Stimulated activated naive CD8-positive, alpha-beta T cell treated with anti-CD3 and anti-CD28 coated beads, Interleukin-15, Interleukin-2, amounts not matched to agents 100 U/mL and 50 U/mL, for 24 hours (primary cell): ENCODE results near the gene OVCH1.
"Not testable (repeated sequence)": the region's sequence is repeated elsewhere in the genome, so short reads cannot be mapped to it uniquely, and the experiment has no call there.

ENCODE experiments used
- ATAC-seq: fragments of 150-1000 bp; cut with Tn5 transposase; one replicate; pipeline ENCODE4 v1.10.0; 2021
- DNase-seq: peaks from one replicate; pipeline ENCODE4 v3.0.0; 2021

OVCH1 gene

DNA sequence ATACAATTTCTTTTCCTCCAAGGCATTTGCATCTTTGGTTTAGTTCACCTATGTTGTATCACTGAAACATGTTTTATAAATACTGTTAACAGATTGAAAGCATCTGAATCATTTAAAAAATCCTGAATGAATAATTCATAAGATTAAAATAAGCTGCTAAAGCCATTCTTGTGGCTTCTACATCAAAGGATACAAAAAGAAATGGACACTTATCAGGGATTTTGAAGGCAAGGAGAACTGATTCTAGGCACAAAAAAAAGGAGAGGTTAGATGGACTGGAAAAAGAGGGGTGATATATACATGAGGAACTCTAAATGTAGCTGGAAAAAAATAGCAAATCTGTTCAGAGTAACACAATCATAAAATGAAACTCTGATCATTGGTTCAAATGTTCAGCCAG, 5.8 kb upstream of the OVCH1 start:
- no peak for ATAC-seq

DNA sequence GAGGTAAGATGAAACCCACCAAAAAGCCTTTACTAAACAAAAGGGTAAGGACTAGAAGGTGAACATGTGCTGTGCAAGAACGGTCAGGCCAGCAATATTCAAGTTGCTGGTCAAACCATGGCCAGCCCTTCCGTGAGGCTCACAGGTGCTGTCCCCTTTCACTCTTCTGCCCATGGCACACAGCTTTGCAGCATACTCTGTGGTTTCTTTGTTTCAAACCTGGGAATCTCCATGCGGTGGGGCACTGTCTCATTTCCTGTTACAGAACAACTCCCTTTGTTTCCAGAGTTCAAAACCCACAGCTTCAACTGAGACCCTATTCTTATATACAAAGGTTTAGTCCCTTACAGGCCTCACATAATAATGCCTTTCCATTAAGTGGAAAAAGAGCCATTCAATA, 1.7 kb upstream of the OVCH1 start:
- ATAC-seq (peak; percentile 28), DNase-seq (no peak)

More for the DNA sequence above, 5.8 kb upstream of the OVCH1 start:
- no peak for DNase-seq

DNA sequence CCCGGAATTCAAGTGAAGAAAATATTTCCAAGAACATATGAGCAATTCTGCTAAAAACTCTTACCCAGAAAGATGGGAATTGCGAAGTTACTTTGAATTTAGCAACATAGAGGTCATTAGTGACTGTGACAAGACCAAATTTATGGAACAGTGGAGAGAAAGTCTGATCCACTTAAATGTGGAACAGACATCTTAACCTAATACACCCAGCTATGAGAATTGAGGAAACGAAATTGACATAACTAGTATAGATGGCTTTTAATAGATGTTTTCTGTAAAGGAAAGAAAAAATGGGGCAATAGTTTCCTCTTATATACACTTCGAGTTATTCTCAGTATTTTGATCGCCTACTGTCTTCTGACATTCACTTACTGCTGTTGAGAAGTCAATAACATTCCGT, 4.6 kb downstream of the OVCH1 start:
- ATAC-seq = no peak

DNA sequence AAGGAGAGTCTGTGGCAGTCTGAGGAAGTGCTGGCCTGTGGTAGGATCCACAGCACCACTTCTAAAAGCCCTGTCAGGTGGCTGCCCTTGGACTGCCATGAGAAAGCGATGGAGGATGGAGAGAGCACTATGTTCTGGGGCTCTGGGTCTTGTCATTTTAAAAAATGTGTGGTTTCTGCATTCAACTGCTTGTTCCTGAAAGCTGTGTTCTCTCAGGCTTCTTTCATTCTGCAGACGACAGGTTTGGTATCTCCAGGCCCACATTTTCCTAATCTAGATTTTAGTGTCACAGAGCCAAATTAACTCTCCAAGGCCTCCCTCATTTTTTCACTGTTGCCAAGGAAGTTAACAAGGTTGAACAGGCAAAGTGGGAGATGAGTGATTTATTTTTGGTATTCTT, 10.5 kb downstream of the OVCH1 start:
- no peak for DNase-seq
- no peak for ATAC-seq

More for the DNA sequence above, 4.6 kb downstream of the OVCH1 start:
- no peak for DNase-seq

DNA sequence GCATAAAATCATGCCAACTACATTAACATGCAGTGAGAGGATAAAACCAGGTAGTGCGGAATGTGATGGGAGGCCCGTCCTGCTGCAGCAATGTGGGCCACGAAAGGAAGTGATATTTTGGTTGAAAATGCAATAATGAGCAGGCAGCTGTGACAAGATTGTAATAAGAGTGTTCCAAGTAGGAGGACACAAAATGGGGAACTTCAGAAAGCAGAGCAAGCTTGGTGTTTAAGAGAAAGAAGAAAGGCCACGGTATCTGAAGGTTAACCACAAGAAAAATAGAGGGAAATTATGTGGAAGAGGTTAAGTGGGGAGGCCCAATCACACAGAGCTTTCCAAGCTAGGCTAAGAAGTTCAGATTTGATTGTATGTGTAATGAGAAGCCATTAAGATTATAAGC, 34.3 kb downstream of the OVCH1 start:
- ATAC-seq (no peak), DNase-seq (no peak)

DNA sequence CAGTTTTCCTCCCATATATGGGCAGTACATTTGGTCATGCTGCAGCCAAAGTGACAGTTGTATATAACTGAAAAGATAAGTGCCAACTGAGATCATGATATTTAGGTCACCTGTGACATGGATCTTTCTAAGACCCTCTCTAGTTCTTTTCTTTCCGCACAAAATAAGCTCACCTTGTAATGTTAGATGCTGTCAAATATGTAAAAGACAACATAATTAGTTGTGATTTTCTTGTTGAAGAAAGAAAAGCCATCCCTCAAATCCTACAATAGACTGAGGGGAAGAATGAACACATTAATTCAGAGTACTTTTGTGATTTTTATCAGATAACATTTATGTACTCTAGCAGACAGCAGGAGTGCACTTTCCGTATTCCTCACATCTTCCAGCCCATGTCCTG, 37.4 kb downstream of the OVCH1 start:
- DNase-seq (no peak), ATAC-seq (no peak)

DNA sequence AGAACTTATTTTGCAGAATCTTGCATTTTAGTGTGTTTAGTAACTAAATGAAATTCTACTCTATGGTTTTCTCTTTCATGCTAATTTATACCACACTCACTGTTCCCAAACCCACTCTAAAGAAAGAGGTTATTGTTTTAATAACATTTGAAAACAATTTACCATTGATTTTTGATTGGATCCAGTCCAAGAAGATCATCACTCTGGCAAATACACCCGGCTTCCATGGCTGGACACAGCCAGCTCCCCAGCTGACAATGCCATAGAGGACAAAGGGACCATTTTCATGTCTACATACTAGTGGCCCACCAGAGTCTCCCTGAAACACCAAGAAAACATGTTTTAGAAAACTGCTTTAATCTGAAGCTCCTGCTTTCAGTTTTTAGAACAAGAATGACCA, 42.4 kb downstream of the OVCH1 start:
- DNase-seq (no peak), ATAC-seq (no peak)

DNA sequence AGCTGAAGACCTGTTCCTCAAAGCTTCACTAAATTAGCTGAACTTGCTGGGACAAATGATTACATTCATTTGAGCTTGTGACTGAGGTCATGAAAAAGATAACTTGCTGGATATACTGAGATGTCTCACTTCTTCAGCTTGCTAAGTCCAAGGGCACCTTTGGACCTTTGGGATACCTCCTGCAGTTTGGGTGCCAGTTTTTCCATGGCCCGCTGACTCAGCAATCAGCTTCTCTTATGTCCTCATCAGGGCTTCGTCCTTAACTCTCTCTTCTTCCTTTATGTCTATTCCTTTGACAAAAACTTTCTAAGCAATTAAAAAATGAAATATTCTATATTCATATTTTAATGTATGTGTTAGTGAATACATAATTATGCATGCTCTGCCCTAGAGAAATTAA, 45.6 kb downstream of the OVCH1 start:
- ATAC-seq (no peak), DNase-seq (no peak)

DNA sequence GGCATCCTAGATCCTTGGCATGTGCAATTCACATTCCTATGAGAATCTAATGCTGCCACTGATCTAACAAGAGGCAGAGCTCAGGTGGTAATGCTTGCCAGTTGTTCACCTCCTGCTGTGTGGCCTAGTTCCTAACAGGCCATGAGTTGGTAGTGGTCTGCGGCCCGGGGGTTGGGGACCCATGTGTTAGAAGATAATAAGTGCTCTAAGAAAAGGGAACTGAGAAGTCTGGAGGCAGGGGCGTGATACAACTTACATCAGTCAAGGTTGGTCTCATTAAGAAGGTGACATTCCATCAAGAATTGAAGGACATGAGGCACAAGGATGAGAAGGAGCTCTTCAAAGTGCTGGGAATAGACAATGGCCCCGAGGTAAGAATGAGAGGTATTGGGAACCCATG, 49.3 kb downstream of the OVCH1 start:
- ATAC-seq (no peak), DNase-seq (no peak)

DNA sequence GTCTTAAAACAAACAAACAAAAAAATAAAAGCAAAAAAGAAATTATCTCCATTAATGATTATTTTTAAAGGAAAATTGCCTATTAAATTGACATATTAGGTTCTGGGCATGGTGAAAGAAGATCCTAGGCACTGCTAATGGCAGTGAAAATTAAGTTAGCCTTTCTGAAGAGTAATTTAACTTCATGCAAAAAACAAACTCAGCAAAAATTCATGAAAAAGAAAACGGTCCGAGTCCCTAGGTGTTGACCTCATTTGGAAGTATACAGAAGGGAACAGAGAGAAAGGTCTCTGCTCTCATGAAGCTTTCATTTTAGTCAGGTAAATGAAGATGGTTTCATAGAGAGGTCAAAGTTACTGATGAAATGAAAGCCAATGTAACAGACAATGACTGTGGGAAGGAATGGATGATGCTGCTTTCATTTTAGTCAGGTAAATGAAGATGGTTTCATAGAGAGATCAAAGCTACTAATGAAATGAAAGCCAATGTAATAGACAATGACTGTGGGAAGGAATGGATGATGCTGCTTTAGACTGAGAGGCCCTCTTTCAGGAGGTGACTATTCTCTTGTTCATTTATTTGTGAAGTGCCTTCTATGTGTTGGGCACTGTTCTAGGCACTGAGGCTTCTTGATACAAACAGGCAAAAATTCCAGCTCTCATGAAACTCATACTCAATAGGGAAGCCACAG, 50.1 kb downstream of the OVCH1 start:
- DNase-seq = no peak
- no peak for ATAC-seq

DNA sequence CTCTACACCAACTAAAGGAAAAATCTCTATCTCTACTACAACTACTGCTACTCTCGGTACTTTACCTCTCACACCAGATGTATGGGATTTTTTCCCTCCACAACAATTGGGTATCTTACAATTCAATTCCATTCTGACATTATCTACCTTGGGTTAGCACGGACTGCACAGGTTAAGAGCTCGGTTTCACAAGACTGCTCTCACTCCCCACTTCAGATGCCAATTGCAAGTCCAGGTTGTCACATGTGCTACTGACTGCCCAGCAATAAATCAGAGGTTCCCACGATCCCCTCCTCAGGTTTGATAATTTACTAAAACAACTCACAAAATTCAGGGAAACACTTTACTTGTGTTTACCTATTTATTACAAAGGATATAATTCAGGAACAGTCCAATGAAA, 58.0 kb downstream of the OVCH1 start:
- no peak for ATAC-seq
- DNase-seq = no peak

DNA sequence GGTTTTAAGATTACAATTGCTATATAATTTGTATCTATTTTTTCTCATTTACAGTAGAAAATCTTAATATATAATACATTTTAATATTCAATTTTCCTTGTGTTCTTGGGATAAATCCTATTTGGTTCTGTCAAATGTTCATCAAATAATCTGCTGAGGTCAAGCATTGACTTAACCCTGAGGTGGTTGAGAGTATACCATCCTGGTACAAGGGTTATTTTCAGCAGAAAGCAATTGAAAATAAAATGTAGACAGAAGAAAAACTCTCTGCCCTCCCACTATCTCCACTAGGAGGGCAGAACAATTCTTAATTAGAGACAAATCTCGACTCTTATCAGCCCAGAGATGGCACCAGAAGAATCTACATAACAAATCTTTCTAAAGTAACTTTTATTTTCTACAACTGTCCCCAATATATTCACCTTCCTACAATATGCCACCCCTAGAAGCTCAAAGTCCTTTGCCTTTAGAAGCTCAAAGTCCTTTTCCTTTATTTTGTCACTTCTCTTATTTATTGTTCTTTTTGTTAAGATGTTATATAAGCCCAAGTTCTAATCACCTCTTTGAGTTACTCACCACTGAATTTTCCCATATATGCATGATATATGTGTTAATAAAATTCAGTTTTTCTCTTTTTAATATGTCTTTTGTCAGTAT, 58.6 kb downstream of the OVCH1 start:
- ATAC-seq = no peak
- DNase-seq = no peak

DNA sequence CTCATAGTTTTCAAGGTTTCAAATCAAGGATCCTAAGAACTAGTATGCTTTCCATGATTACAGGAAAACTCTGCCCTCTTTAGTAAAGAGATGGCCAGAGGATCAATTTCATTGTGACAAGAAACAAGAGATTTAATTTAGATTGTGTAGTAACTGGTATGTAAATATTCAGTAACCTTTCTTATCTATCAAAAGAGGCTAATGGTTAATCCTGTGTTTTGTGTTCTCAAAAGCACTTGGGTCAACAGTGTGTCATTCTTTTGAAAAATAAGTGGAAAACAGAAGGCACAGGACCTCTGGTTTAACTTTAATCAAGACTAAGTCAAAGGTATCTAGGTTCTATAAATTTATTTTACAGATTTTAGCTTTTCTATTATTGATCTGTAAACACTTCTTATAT, 59.9 kb downstream of the OVCH1 start:
- DNase-seq = no peak
- no peak for ATAC-seq

DNA sequence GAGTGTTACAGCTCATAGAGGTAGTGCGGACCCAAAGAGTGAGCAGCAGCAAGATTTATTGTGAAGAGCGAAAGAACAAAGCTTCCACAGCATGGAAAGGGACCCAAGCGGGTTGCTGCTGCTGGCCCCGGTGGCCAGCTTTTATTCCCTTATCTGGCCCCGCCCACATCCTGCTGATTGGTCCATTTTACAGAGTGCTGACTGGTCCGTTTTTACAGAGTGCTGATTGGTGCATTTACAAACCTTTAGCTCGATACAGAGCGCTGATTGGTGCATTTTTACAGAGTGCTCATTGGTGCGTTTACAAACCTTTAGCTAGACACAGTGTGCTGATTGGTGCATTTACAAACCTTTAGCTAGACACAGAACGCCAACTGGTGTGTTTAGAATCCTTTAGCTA, 60.7 kb downstream of the OVCH1 start:
- not testable (repeated sequence) for DNase-seq, ATAC-seq

DNA sequence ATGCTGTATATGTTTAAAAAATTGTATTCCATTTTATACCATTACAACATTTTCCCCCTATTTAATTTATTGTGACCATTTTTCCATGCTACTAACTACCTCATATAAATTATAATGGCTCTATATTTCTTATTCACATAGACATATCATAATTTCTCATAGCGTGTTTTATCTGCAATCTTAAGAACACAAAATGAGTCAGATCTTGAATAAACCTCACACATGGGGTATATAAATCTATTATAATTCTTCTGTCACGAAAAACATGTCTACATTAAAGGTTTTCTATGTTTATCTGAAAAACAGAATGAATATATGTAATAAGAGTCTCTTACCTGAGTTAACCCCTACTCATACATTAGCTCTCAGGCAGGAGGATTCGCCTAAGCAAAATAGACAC, 66.0 kb downstream of the OVCH1 start:
- ATAC-seq (no peak), DNase-seq (no peak)

DNA sequence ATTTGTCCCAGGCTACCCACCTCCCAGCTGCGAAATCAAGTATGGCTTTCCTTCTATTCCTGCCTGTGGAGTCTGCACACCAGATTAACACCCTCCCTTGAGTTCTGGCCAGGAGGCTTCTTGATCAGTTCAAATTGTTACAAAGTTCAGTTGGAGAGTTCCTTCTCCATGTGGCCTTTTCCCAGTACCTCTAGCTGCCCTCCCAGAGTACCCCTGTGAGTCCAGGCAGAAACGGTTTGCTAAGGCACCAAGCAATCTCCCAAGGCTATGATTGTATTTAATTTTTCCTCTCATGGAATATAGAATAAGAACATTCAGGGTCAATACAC, 66.8 kb downstream of the OVCH1 start:
- no peak for DNase-seq
- no peak for ATAC-seq

DNA sequence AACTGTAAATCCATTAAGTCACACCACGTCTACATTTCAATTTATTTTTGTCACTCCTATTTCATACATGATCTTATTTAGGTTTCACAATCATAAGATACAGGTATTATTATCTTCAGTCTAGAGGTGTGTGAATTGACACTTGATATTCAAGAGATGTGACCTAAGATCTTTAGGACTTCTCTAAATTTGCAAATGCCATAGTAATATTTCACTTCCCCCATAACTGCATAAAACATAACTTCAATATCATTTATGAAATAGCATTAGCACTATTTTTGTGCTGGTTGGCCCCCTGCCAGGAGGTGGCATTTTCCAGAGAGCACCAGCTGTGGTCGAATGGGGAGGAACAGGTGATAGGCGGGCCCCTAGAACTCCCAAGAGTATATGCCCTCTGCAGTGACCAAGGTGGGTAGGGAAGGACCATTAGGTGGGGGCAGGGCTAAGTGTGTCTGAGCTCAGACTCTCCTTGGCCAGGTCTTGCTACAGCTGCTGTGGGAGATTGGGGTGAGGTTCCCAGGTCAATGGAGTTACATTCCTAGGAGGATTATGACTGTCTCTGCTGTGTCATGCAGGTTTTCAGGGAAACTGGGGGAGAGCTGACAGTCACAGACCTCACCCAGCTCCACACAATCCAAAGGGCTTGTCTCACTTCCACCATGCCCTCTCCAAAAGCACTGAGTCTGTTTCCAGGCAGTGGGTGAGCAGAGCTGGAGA, 67.3 kb downstream of the OVCH1 start:
- no peak for ATAC-seq
- no peak for DNase-seq

DNA sequence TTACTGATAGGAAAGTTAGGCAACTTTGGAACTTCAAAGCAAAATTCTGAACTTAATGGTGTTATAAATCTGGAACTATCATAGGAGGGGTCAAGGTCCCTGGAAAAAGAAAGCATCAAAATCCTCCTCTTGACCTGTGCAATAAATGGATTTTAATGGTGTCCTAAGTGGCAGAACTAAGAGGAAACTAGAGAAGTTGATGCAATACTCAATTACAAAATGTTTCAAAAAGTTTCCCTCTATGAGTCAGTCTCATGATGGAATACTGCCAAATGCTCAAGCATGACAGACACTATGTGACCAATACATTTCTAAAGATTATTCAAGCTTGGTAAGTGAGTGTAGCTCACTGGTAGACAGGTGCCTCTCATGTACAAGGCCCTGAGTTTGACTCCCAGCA, 68.9 kb downstream of the OVCH1 start:
- DNase-seq (no peak), ATAC-seq (no peak)

DNA sequence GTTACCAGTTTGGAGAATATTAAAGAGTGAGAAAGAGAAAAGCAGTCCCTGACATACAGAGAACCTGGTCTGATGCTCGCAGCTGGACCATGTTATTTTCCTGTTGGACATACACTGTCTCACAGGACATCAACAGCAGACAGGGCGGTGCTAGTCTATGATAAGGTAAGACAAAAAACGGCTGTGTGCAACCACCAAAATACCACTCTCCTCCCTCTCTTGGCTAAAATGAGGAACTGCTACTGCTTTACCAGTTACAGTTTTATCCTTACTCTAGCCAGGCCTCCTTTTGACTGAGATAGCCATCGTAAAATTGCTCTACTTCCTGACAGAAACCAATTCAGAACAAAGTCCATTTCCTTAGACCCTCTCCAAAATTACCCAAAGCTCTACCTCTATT, 69.5 kb downstream of the OVCH1 start:
- DNase-seq (no peak), ATAC-seq (peak; percentile 36)

DNA sequence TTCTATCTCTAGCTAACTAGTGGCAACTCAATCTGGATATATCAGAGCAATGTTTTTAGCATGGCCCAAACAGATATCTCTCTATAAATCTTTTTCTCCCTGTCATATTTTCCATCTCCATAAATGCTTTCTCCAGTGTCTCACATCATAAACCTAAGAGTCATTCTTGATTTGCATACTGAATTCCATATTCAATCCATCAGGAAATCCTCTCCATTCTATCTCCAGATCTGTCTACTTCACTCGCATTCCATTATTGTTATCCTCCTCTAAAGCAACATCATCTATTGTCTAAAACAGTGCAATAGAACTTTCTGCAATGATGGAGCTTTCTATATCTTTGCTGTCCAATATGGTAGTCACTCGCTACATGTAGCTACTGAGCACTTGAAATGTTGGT, 71.0 kb downstream of the OVCH1 start:
- ATAC-seq (no peak), DNase-seq (no peak)

DNA sequence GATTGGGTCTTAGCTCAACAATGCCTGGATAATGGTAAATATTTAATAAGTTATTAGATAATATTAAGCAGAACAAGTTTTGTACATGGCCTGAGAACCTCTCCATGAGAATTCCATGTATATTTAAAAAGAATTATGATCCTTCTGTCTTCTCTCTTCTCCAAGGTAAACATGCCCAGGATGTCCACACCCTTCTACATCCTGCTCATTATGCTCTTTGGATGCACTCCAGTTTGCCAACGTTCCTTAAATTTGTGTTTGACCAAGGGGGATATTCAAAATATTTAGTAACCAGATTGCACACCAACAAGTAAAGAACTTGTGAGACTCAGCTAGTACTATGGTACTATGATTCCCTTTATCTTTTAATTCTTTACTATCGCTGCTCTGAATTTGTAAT, 71.8 kb downstream of the OVCH1 start:
- no peak for ATAC-seq
- DNase-seq = no peak

DNA sequence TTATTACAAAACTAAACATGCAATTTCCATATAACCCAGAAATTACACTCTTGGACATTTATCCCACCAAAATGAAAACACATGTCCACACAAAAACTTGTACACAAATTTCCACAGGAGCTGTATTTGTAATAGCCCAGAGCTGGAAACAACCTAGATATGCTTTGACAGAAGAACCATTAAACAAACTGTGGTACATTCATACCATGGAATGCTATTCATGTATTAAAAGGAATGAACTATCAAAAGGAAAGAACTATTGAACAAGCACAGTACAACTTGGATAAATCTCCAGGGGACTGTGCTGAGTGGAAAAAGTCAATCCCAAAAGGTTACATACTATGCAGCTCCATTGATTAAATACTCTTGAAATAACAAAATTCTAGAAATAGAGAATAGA, 80.7 kb downstream of the OVCH1 start:
- ATAC-seq = no peak

DNA sequence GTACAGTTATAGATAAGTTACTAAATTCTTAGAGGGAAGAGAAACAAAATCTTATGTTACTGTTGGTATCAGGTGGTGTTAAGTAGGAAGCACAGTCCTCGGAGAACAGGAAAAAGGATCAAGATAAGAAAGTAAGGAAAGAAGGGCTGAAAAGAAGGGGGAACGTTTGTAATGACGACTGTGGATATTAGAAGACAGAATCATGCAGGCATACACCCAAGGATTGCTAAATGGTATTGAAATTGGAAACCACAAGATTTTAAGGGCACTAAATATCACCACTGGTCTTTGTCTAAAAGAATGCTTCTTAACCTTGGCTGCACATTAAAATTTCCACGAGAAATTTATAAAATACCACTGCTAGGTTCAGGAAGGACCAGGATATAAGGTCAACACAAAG, 82.4 kb downstream of the OVCH1 start:
- DNase-seq (no peak), ATAC-seq (no peak)

More for the DNA sequence above, 80.7 kb downstream of the OVCH1 start:
- DNase-seq = no peak

DNA sequence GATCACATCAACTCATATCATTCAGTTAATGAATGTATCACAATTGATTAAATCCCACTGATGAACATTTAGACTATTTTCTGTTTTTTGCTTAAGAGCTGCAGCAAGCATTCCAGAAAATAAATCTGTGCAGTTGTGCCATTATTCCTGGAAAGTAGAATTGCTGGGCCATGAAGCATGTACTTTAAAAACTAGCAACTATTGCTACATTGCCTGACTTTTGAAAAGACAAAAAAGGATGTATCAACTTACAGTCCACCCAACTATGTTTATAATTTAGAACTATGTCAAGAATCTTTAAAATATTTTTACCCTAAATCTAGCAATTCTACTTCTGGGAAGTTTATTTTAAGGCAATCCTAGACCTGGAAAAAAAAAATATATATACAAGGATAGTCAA, 83.1 kb downstream of the OVCH1 start:
- ATAC-seq = no peak
- no peak for DNase-seq
